Calu3 (cell line): Measurements from ENCODE around the gene OR2J3. TPM values are rescaled to one million over a fixed set of nuclear protein-coding genes. Genes with fewer than 3 reads are reported as not detected.

Experiments used
- BruUV-seq: library from RNA; stranded (reverse); fragments of 400-500 nt; replicated peaks from 2 replicates; lab custom pipeline; 2021; lab: Mats Ljungman, UMichigan
- CTCF ChIA-PET: fragments of 300-600 bp; sonication (Branson Sonifier 250); formaldehyde crosslinking; loops from one replicate; lab custom pipeline; 2022; ENCODE audit warnings: antibody characterized with exemption; lab: Charles Lee
- DNase-seq: peaks from one replicate; pipeline ENCODE4 v3.0.0; 2022
- H3K27ac Mint-ChIP-seq: one replicate; pipeline ENCODE4 v1.8.0; 2022; ENCODE audit warnings: mixed read lengths; ENCODE audit not compliant: unreplicated experiment
- H3K27me3 Mint-ChIP-seq: one replicate; pipeline ENCODE4 v1.8.0; 2022; ENCODE audit warnings: mixed read lengths; ENCODE audit not compliant: unreplicated experiment
- H3K36me3 Mint-ChIP-seq: one replicate; pipeline ENCODE4 v1.8.0; 2022; ENCODE audit warnings: mild to moderate bottlenecking, moderate library complexity, mixed read lengths; ENCODE audit not compliant: insufficient read depth, unreplicated experiment
- H3K4me1 Mint-ChIP-seq: one replicate; pipeline ENCODE4 v1.8.0; 2022; ENCODE audit warnings: mild to moderate bottlenecking, low read depth, mixed read lengths; ENCODE audit not compliant: unreplicated experiment
- H3K4me3 Mint-ChIP-seq: one replicate; pipeline ENCODE4 v1.8.0; 2022; ENCODE audit warnings: mild to moderate bottlenecking, low read depth, moderate library complexity, mixed read lengths; ENCODE audit not compliant: unreplicated experiment
- H3K9me3 Mint-ChIP-seq: one replicate; pipeline ENCODE4 v1.8.0; 2022; ENCODE audit warnings: low read depth, mixed read lengths; ENCODE audit not compliant: unreplicated experiment
- intact Hi-C: fragments of 100-400 bp; cut with micrococcal nuclease; formaldehyde crosslinking; loops from one replicate; pipeline ENCODE4 v1.10.0; 2022; ENCODE audit not compliant: unreplicated experiment
- total RNA-seq: library from RNA; stranded (reverse); gene quantifications from 2 replicates; pipeline ENCODE4 v1.2.3, GENCODE V29; 2022
- TF ChIP-seq, protein P1 (sequence below): fragments of 200-600 bp; IDR thresholded peaks from one replicate; pipeline ENCODE4 v1.8.0; 2022; ENCODE audit warnings: antibody characterized with exemption; ENCODE audit not compliant: unreplicated experiment

OR2J3 gene
- total RNA-seq, 1 experiment from 2014 or later = not detected

DNA sequence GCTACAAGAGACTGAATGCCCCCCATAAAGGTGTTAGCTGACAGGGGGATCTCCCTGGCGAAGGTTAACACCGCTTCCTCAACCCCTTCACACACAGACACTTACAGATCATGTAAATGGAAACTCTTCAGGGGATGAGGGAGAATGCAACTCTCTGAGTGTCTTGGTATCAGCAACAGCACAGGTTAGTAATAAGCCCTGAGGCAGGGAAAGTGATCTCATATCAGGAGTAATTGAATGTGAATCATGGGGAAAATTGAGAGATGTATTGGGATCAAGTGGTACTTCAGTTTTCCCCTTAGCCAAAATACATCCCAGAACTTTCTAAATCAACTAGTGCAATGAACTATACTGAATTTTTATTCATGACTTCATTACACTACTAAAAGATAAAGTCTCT, 23.8 kb downstream of the OR2J3 start:
- no peak for DNase-seq
- H3K9me3 Mint-ChIP-seq = no peaks in the 10 kb centered on the region
- TF ChIP-seq, protein P1, sequence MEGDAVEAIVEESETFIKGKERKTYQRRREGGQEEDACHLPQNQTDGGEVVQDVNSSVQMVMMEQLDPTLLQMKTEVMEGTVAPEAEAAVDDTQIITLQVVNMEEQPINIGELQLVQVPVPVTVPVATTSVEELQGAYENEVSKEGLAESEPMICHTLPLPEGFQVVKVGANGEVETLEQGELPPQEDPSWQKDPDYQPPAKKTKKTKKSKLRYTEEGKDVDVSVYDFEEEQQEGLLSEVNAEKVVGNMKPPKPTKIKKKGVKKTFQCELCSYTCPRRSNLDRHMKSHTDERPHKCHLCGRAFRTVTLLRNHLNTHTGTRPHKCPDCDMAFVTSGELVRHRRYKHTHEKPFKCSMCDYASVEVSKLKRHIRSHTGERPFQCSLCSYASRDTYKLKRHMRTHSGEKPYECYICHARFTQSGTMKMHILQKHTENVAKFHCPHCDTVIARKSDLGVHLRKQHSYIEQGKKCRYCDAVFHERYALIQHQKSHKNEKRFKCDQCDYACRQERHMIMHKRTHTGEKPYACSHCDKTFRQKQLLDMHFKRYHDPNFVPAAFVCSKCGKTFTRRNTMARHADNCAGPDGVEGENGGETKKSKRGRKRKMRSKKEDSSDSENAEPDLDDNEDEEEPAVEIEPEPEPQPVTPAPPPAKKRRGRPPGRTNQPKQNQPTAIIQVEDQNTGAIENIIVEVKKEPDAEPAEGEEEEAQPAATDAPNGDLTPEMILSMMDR = no peak
- H3K27me3 Mint-ChIP-seq = no peaks in the 10 kb centered on the region
- no TSS peak for BruUV-seq
- no peaks in the 10 kb centered on the region for H3K36me3 Mint-ChIP-seq
- no peak overlapping the region for H3K27ac Mint-ChIP-seq
- H3K4me1 Mint-ChIP-seq = no peaks in the 10 kb centered on the region
- intact Hi-C loops = no loop called here
- no peak overlapping the region for H3K4me3 Mint-ChIP-seq
- CTCF ChIA-PET = no interaction called here

DNA sequence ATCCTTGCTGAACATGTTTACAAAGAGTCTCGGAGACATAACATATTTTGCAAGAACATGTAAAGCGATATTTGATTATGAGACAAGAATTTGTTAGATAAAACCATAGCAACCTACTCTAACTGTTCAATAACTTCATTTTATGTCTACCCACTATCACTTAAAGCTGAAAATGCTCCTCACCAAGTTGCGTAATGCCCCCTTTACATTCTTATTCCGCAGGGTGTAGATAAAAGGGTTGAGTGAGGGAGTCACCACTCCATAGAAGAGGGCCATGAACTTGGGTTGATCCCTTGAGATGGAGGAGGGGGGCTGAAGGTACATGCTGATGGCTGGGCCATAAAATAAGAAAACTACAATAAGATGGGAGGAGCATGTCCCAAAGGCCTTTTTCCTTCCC, 29.9 kb downstream of the OR2J3 start:
- H3K4me3 Mint-ChIP-seq = no peak overlapping the region
- TF ChIP-seq, protein P1 = no peak
- CTCF ChIA-PET = no interaction called here
- H3K36me3 Mint-ChIP-seq = no peaks in the 10 kb centered on the region
- intact Hi-C loops = no loop called here
- no TSS peak for BruUV-seq
- peaks cover 3% of the 10 kb centered on the region for H3K9me3 Mint-ChIP-seq
- H3K27ac Mint-ChIP-seq = no peak overlapping the region
- no peaks in the 10 kb centered on the region for H3K27me3 Mint-ChIP-seq
- H3K4me1 Mint-ChIP-seq = no peaks in the 10 kb centered on the region
- no peak for DNase-seq

DNA sequence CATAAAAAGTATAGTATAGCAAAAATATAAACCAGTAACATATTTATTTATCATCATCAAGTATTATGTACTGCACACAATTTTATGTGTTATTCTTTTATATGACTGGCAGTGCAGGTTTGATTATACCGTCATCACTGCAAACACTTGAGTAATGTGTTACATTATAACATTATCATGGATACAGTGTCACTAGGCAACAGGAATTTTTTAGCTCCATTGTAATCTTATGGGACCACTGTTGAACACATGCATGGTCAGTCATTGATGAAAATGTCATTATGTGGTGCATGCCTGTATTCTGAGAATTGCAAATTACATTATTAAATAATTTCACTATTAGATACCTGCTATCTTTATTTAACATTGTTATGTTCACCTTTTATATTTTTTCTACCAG, 33.7 kb downstream of the OR2J3 start:
- intact Hi-C loops = no loop called here
- Mint-ChIP-seq H3K36me3 (no peaks in the 10 kb centered on the region), H3K27me3 (no peaks in the 10 kb centered on the region), H3K9me3 (peaks cover 3% of the 10 kb centered on the region), H3K4me1 (no peaks in the 10 kb centered on the region), H3K27ac (no peak overlapping the region), H3K4me3 (no peak overlapping the region)
- DNase-seq = no peak
- TF ChIP-seq, protein P1 = no peak
- no TSS peak for BruUV-seq
- CTCF ChIA-PET = no interaction called here

DNA sequence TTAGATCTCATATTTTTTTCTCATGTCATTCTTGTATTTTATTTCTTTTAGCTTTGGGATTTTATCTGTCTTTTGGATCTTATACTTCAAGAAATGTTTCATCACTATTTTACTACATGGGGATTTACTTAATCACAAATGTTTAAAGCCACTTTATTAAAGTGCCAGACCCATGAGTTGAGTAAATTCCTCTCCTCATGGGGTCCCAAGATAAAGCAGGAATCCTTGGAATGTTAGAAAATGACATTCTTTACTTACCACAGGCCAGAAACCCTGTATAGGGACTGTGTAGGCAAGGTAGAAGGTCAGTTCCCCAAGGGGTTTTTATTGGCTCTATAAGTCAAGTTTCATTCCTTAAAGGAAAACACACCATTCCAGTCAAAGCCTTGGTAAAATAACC, 34.5 kb downstream of the OR2J3 start:
- DNase-seq = no peak
- peaks cover 3% of the 10 kb centered on the region for H3K9me3 Mint-ChIP-seq
- H3K4me1 Mint-ChIP-seq = no peaks in the 10 kb centered on the region
- no peak overlapping the region for H3K4me3 Mint-ChIP-seq
- no peaks in the 10 kb centered on the region for H3K27me3 Mint-ChIP-seq
- intact Hi-C loops = no loop called here
- CTCF ChIA-PET = interaction anchor here (0.7 kb wide), 2 partner anchors 18 to 507 kb away, joined by 3 read pairs; no protein-coding TSS in a partner anchor
- H3K27ac Mint-ChIP-seq = no peak overlapping the region
- TF ChIP-seq, protein P1 = no peak
- H3K36me3 Mint-ChIP-seq = no peaks in the 10 kb centered on the region
- no TSS peak for BruUV-seq
